Measurements from ENCODE around the gene MAGT1.
A peak's percentile ranks its signal among the peaks of the same experiment; 100 is the strongest.

The MAGT1 gene

DNA sequence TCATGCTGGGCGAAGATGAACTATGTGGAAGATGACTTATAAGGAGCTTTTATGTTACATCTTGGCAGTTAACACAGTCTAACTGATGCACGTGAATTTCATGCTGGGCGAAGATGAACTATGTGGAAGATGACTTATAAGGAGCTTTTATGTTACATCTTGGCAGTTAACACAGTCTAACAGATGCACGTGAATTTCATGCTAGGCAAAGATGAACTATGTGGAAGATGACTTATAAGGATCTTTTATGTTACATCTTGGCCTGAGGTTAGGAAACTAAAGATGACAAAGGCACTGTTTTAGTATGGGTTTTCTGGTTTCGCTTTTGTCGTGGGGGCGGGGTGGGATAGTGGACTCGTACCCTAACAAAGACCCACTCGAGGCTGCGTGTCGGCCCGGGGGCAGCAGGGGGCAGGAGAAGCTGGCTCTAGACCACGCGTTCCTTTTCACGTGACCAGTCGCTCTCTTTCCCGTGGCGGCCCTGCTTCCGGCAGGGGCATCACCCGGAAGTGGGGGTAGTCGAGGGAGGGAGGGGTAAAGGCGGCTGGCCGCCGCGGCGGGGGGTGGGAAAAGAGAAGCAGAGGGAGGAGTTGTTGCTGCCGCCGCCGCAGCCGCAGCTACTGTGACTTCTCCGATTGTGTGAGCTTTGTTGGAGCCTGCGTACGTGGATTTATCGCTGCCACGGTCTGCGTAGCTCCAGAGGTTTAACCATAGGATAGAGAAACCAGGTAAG lies 15.0 kb upstream of the MAGT1 start, which contains the start of gene ATP7A:
Gene ATP7A, plus strand, starts transcription at position 586 of the 733 bp plus-strand sequence. CDS start 60,949 bp downstream, outside the sequence.
- Histone ChIP-seq H3K4me3 (IDR thresholded peaks at IDR 0.05; ENCODE audit: insufficient read depth, low read depth, low read length) (no peak within 1 kb of the TSS), H3K27ac (peak within 1 kb of the TSS; percentile 54), H3K9ac (peak within 1 kb of the TSS; percentile 25; the same call in 1 of the 2 replicates), H2AFZ (ENCODE audit: low read depth) (peak within 1 kb of the TSS; percentile 75), H3K79me2 (ENCODE audit: insufficient read depth, low read depth) (no peaks in the 10 kb centered on the region), H3K4me2 (peak within 1 kb of the TSS; percentile 66), H3K36me3 (ENCODE audit: insufficient read depth) (no peaks in the 10 kb centered on the region), H3K27me3 (ENCODE audit: insufficient read depth, low read depth) (no peaks in the 10 kb centered on the region), H4K20me1 (ENCODE audit: insufficient read depth) (no peaks in the 10 kb centered on the region), H3K4me1 (ENCODE audit: low read depth, poor library complexity, severe bottlenecking) (peaks cover 4% of the 10 kb centered on the region)
- TF ChIP-seq, protein P1, sequence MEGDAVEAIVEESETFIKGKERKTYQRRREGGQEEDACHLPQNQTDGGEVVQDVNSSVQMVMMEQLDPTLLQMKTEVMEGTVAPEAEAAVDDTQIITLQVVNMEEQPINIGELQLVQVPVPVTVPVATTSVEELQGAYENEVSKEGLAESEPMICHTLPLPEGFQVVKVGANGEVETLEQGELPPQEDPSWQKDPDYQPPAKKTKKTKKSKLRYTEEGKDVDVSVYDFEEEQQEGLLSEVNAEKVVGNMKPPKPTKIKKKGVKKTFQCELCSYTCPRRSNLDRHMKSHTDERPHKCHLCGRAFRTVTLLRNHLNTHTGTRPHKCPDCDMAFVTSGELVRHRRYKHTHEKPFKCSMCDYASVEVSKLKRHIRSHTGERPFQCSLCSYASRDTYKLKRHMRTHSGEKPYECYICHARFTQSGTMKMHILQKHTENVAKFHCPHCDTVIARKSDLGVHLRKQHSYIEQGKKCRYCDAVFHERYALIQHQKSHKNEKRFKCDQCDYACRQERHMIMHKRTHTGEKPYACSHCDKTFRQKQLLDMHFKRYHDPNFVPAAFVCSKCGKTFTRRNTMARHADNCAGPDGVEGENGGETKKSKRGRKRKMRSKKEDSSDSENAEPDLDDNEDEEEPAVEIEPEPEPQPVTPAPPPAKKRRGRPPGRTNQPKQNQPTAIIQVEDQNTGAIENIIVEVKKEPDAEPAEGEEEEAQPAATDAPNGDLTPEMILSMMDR (conservative IDR thresholded peaks at IDR 0.05; ENCODE audit: low read depth, low read length), result 0 out of 2 replicates have a peak, but pooled peaks have one; percentile 32

DNA sequence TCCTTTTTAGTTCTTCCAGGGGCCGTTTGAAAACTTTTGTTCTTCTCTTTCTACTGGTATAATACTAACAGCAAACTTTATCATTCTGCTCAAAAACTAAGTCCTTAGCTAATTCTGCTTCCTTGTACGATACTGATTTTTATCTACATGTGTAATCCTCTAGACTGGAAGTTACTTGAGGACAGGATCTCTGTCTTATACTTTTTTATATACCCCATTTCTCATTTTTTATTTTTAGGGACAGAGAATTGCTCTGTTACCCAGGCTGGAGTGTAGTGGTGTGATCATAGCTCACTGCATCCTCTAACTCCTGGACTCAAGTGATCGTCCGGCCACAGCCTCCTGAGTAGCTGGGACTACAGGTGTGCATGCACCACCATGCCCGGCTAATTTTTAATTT lies 6.3 kb upstream of the MAGT1 start:
- Histone ChIP-seq H3K27ac (no peak overlapping the region), H3K36me3 (ENCODE audit: insufficient read depth) (peaks cover 3% of the 10 kb centered on the region; the same call in 1 of the 2 replicates), H3K4me3 (IDR thresholded peaks at IDR 0.05; ENCODE audit: insufficient read depth, low read depth, low read length) (no peak overlapping the region), H4K20me1 (ENCODE audit: insufficient read depth) (no peaks in the 10 kb centered on the region), H3K27me3 (ENCODE audit: insufficient read depth, low read depth) (no peaks in the 10 kb centered on the region), H3K9ac (no peak overlapping the region), H3K4me1 (ENCODE audit: low read depth, poor library complexity, severe bottlenecking) (peaks cover 18% of the 10 kb centered on the region), H3K4me2 (peak overlapping the region; percentile 33; the same call in 1 of the 2 replicates), H2AFZ (ENCODE audit: low read depth) (no peak overlapping the region), H3K79me2 (ENCODE audit: insufficient read depth, low read depth) (peaks cover 37% of the 10 kb centered on the region)
- TF ChIP-seq, protein P1 (conservative IDR thresholded peaks at IDR 0.05; ENCODE audit: low read depth, low read length), result no peak

DNA sequence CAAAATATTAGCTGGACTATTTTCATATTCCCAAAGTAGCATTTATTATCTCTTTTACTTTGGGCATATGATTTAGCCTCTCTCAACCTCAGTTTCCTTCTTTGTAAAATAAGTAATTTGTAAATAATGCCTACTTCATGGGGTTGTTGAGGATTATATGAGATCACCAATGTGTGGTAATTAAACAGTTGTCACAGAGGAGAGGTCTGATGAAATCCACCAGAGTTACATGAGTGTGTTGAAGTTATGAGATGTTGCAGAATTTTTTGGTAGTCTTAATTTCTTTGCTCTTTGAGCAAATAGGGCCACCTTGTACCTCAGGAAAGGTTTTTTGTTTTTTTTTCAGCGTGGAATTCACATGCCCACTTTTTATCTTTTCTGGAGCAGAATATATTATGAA lies 5.5 kb upstream of the MAGT1 start:
- H3K27ac ChIP-seq, result peak overlapping the region; percentile 96
- H3K4me3 ChIP-seq (IDR thresholded peaks at IDR 0.05; ENCODE audit: insufficient read depth, low read depth, low read length), result no peak overlapping the region
- TF ChIP-seq, protein P1 (conservative IDR thresholded peaks at IDR 0.05; ENCODE audit: low read depth, low read length), result no peak

DNA sequence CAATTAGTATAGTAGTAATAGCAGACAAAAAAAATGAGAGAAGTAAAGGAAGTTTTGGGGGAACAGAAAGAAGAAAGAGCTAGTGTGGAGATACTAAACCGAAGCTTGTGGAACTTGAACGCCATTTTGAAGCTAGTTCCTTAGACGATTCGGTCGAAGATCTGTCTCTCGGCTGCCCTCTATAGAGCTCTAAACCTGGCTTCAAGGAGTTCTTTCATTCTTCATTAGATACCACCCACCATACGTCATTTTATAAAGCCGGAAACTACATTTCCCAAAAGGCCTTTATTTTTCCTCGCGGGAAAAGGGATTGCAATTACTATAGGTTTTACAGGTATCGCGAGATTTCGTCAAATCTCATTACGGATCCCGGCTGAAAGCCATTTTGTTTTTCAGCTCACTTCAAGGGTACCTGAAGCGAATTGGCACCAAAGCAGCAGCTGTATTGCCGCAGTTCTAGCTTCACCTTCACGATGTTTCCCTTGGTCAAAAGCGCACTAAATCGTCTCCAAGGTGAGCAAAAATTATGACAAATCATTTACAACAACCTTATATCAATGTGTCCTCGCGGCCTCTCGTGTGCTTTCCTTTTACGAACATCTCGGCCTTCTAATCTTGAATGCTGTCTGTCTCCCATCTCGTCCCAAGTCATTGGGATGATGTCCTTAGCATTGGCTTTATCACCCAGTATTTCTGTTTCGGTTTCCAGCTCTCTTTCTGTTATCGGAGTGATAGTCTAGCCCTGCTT lies 4.0 kb upstream of the MAGT1 start, which contains the start of gene COX7B:
Gene COX7B, plus strand, starts transcription at position 388 of the 748 bp plus-strand sequence. Its CDS starts 86 bp downstream, at position 474.
- Histone ChIP-seq H2AFZ (ENCODE audit: low read depth) (peak within 1 kb of the TSS; percentile 95), H4K20me1 (ENCODE audit: insufficient read depth) (no peaks in the 10 kb centered on the region), H3K4me1 (ENCODE audit: low read depth, poor library complexity, severe bottlenecking) (peaks cover 18% of the 10 kb centered on the region), H3K4me2 (peak within 1 kb of the TSS; percentile 86), H3K79me2 (ENCODE audit: insufficient read depth, low read depth) (peaks cover 46% of the 10 kb centered on the region), H3K36me3 (ENCODE audit: insufficient read depth) (peaks cover 3% of the 10 kb centered on the region; the same call in 1 of the 2 replicates), H3K9ac (peak within 1 kb of the TSS; percentile 78), H3K27me3 (ENCODE audit: insufficient read depth, low read depth) (no peaks in the 10 kb centered on the region), H3K27ac (peak within 1 kb of the TSS; percentile 96), H3K4me3 (IDR thresholded peaks at IDR 0.05; ENCODE audit: insufficient read depth, low read depth, low read length) (no peak within 1 kb of the TSS)
- TF ChIP-seq, protein P1 (conservative IDR thresholded peaks at IDR 0.05; ENCODE audit: low read depth, low read length), result 0 out of 2 replicates have a peak, but pooled peaks have one; percentile 38

More for the DNA sequence above, 5.5 kb upstream of the MAGT1 start:
- no peak overlapping the region for H2AFZ ChIP-seq (ENCODE audit: low read depth)
- H3K79me2 ChIP-seq (ENCODE audit: insufficient read depth, low read depth), result peaks cover 37% of the 10 kb centered on the region
- H4K20me1 ChIP-seq (ENCODE audit: insufficient read depth), result no peaks in the 10 kb centered on the region
- peaks cover 18% of the 10 kb centered on the region for H3K4me1 ChIP-seq (ENCODE audit: low read depth, poor library complexity, severe bottlenecking)
- peak overlapping the region; percentile 33 for H3K4me2 ChIP-seq
- peaks cover 3% of the 10 kb centered on the region; the same call in 1 of the 2 replicates for H3K36me3 ChIP-seq (ENCODE audit: insufficient read depth)
- no peaks in the 10 kb centered on the region for H3K27me3 ChIP-seq (ENCODE audit: insufficient read depth, low read depth)
- H3K9ac ChIP-seq, result peak overlapping the region; percentile 78; the same call in 1 of the 2 replicates

Measured in KMS-11 (cell line).